SK-N-SH treated with all-trans-retinoic acid at 6 μM for 48 hours (cell line): ENCODE results near the gene PSMG1.

Source experiments
- PPARA ChIP-seq: fragments of 250-450 bp; sonication (Bioruptor Pico); IDR thresholded peaks from 2 replicates; pipeline ENCODE4 v1.5.0; 2020; ENCODE audit warnings: mild to moderate bottlenecking, borderline replicate concordance
- TCF4 ChIP-seq: fragments of 250-450 bp; sonication (Bioruptor Pico); IDR thresholded peaks from 2 replicates; pipeline ENCODE4 v1.8.0; 2021; ENCODE audit warnings: mild to moderate bottlenecking, moderate library complexity, borderline replicate concordance
- TF ChIP-seq, protein P1 (sequence below): fragments of 250-450 bp; sonication (Bioruptor Pico); IDR thresholded peaks from 2 replicates; pipeline ENCODE4 v1.5.1; 2020; ENCODE audit warnings: low read depth, mild to moderate bottlenecking, moderate library complexity

DNA sequence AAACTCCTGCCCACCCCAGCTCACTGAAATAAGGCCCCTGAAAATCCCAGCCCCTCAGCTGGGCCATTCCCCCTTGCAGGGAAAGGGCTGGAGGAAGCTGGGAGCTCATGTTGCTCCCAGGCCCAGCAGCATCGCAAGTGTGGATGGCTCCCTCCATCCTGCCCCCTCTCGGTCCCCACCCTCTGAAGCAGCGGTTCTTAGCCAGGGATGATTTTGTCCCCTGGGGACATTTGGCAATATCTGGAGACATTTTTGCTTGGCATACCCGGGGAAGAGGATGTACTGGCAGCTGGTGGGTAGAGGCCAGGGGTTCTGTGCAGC, 56.8 kb downstream of the PSMG1 start:
- TF ChIP-seq, protein P1, sequence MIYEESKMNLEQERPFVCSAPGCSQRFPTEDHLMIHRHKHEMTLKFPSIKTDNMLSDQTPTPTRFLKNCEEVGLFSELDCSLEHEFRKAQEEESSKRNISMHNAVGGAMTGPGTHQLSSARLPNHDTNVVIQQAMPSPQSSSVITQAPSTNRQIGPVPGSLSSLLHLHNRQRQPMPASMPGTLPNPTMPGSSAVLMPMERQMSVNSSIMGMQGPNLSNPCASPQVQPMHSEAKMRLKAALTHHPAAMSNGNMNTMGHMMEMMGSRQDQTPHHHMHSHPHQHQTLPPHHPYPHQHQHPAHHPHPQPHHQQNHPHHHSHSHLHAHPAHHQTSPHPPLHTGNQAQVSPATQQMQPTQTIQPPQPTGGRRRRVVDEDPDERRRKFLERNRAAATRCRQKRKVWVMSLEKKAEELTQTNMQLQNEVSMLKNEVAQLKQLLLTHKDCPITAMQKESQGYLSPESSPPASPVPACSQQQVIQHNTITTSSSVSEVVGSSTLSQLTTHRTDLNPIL (CRISPR knock-in tag): no peak
- TF ChIP-seq TCF4 (CRISPR knock-in tag): no peak
- no peak for TF ChIP-seq PPARA (CRISPR knock-in tag)
